Left ventricle myocardium inferior (tissue), 1 donor: Measurements from ENCODE around the gene HSD11B1L. TPM values are rescaled to one million over a fixed set of nuclear protein-coding genes. Genes with fewer than 3 reads are reported as not detected.

Experiments used
- DNase-seq: peaks from one replicate; pipeline ENCODE4 v3.0.0-alpha.2; 2020
- H3K27ac ChIP-seq: fragments of 200-600 bp; replicated peaks from 2 replicates; pipeline ENCODE4 v1.8.0; 2021
- H3K27me3 ChIP-seq: fragments of 200-600 bp; 2 replicates; pipeline ENCODE4 v1.8.0; 2021; ENCODE audit warnings: low read depth
- H3K36me3 ChIP-seq: fragments of 200-600 bp; 2 replicates; pipeline ENCODE4 v1.8.0; 2021
- H3K4me1 ChIP-seq: fragments of 200-600 bp; 2 replicates; pipeline ENCODE4 v1.8.0; 2021
- H3K4me3 ChIP-seq: fragments of 200-600 bp; 2 replicates; pipeline ENCODE4 v1.8.0; 2021; ENCODE audit warnings: mild to moderate bottlenecking, moderate library complexity
- H3K9me3 ChIP-seq: fragments of 200-600 bp; replicated peaks from 2 replicates; pipeline ENCODE4 v1.8.0; 2021
- CTCF ChIP-seq: fragments of 200-600 bp; IDR thresholded peaks from 2 replicates; pipeline ENCODE4 v1.8.0; 2021; ENCODE audit warnings: antibody characterized with exemption, mild to moderate bottlenecking, borderline replicate concordance
- intact Hi-C: fragments of 100-400 bp; cut with micrococcal nuclease; formaldehyde crosslinking; loops from one replicate; pipeline ENCODE4 v1.11.0; 2022
- total RNA-seq: library from RNA; stranded (reverse); fragmentation: NEBNext Ultra II Directional; extraction: Animal tissue kit (Norgen Biotek cat#: 25700); gene quantifications from one replicate; pipeline ENCODE4 v1.2.1, GENCODE V29; 2021
- donor health status: DM: no; HTN: yes; CAD: no; lungs with severe emphysema.

HSD11B1L gene
- total RNA-seq, 1 donor from 2014 or later, result 4.5 TPM

GRCh38 chr19:5717215-5717935 lies 36.5 kb downstream of the HSD11B1L start:
- no peak for DNase-seq
- Histone ChIP-seq H3K27ac (peak overlapping the region; percentile 100), H3K36me3 (peaks cover 19% of the 10 kb centered on the region), H3K4me1 (peaks cover 53% of the 10 kb centered on the region), H3K9me3 (no peaks in the 10 kb centered on the region), H3K27me3 (no peaks in the 10 kb centered on the region), H3K4me3 (no peak overlapping the region)
- intact Hi-C loops, result no loop called here
- TF ChIP-seq CTCF, result no peak

- Histone ChIP-seq H3K27me3 (no peaks in the 10 kb centered on the region), H3K36me3 (peaks cover 12% of the 10 kb centered on the region), H3K4me3 (peak overlapping the region; percentile 98), H3K27ac (peak overlapping the region; percentile 100), H3K9me3 (no peaks in the 10 kb centered on the region), H3K4me1 (peaks cover 53% of the 10 kb centered on the region)
- DNase-seq, result no peak
- no peak for TF ChIP-seq CTCF
- intact Hi-C loops, result no loop called here
Measured at GRCh38 chr19:5718037-5718578, 37.3 kb downstream of the HSD11B1L start.

GRCh38 chr19:5718579-5719273 lies 37.9 kb downstream of the HSD11B1L start:
- DNase-seq, result no peak
- H3K27me3 ChIP-seq, result no peaks in the 10 kb centered on the region
- TF ChIP-seq CTCF, result no peak
- peak overlapping the region; percentile 98 for H3K4me3 ChIP-seq
- H3K9me3 ChIP-seq, result no peaks in the 10 kb centered on the region
- intact Hi-C loops, result no loop called here
- H3K36me3 ChIP-seq, result peaks cover 6% of the 10 kb centered on the region
- H3K4me1 ChIP-seq, result peaks cover 53% of the 10 kb centered on the region
- peak overlapping the region; percentile 100 for H3K27ac ChIP-seq

GRCh38 chr19:5719274-5719960 lies 38.6 kb downstream of the HSD11B1L start:
- TF ChIP-seq CTCF, result no peak
- Histone ChIP-seq H3K36me3 (peaks cover 4% of the 10 kb centered on the region), H3K4me3 (peak overlapping the region; percentile 98), H3K4me1 (peaks cover 49% of the 10 kb centered on the region), H3K9me3 (no peaks in the 10 kb centered on the region), H3K27me3 (no peaks in the 10 kb centered on the region), H3K27ac (peak overlapping the region; percentile 100)
- no peak for DNase-seq
- intact Hi-C loops, result no loop called here

GRCh38 chr19:5719961-5720790 lies 39.3 kb downstream of the HSD11B1L start, which contains the start of the genes CATSPERD and LONP1:
Gene CATSPERD (plus strand): TSS chr19:5720637. CDS start chr19:5720738, 101 bp downstream.
Gene LONP1 (minus strand): TSS chr19:5720146. CDS start chr19:5720132, 14 bp downstream.
- H3K27ac ChIP-seq, result peak within 1 kb of the TSS; percentile 100
- H3K4me3 ChIP-seq, result peak within 1 kb of the TSS; percentile 98
- peaks cover 48% of the 10 kb centered on the region for H3K4me1 ChIP-seq
- DNase-seq, result peak; percentile 98
- intact Hi-C loops, result no loop called here
- H3K9me3 ChIP-seq, result no peaks in the 10 kb centered on the region
- peak; percentile 95 for TF ChIP-seq CTCF
- peaks cover 4% of the 10 kb centered on the region for H3K36me3 ChIP-seq
- H3K27me3 ChIP-seq, result no peaks in the 10 kb centered on the region
